Femur (tissue), 1 donor: ENCODE results near the gene RHOD.

ENCODE experiments used
- DNase-seq: peaks from one replicate; pipeline ENCODE4 v3.0.0-alpha.2; 2017

RHOD gene

GRCh38 chr11:67062526-67063373, 6.1 kb downstream of the RHOD start:
- no peak for DNase-seq

DNA sequence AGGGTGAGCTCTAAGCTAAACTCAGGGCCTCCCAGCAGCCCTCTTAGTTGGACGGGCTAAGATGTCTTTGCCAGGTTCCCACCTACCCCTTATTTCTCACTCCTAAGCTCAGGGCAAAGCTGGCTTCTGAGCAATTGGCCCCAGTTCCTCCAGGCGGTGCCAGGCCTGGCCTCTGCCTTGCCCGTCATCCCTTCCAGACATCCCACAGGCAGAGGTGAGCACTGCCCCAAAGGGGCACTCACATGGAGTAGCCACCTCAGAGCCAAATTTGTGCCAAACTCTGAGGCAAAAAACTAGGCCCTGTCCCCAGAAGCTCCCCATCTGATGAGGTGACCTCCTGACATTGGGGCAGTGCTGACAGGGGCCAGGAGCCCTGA, 9.7 kb downstream of the RHOD start:
- no peak for DNase-seq

DNA sequence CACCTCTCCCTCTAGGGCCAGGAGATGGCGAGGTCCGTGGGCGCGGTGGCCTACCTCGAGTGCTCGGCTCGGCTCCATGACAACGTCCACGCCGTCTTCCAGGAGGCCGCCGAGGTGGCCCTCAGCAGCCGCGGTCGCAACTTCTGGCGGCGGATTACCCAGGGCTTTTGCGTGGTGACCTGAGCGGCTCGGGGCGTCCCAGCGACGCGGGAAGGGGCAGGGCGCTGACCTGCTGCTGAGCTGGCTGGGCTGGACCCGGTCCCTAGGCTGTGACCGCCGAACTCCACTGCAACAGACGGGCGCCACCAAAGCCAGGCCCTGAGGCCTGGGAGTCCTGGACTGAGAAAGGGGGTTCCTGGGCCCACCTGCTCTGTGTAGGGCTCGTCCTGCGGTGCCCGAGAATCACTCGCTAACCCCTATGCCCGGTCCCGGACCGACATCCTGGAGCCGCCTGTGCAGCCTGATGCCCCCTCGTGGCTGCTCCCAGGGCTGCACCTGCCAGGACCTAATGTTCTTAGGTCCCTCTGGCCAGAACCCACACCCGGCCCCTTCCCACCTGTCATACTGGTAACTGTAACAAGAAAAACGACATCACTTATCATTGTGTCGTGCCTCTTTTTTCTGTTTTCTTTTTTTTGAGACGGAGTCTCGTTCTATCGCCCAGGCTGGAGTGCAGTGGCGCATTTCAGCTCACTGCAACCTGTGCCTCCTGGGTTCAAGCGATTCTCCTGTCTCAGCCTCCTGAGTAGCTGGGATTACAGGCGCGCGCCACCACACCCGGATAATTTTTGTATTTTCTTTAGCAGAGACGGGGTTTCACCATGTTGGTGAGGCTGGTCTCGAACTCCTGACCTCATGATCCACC, 15.0 kb downstream of the RHOD start:
- peak; percentile 73 for DNase-seq

- DNase-seq, result no peak
Measured at GRCh38 chr11:67072295-67072694, 15.6 kb downstream of the RHOD start.

- no peak for DNase-seq
Measured at GRCh38 chr11:67073908-67074307, 17.3 kb downstream of the RHOD start.

- DNase-seq, result no peak
Measured at GRCh38 chr11:67076202-67076601, 19.6 kb downstream of the RHOD start.

DNA sequence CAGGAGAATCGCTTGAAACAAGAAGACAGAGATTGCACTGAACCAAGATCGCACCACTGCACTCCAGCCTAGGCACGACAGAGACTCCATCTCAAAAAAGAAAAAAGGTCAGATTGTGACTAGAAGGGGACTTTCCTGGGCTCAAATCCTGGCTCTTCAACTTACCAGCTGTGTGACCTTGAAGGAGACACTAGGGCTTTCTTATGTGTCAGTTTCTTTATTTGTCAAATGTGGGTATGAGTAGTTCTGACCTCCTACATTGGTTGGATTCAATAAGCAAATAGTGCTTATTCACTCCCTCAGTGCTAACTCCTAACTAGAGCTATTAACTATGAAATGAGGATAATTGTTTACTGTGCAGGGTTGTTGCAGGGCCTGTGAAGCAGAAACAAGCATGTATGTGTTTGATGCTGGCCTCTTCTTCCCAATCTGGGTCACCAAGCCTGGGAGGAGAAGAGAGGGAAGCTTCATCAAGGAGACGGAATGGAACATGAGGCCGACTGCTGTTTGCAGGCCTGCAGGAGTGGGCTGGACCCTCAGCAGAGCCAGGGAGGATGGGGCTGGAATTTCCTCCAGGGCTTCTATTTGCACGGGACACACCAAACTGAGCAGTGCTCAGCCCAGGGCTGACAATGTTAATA, 22.5 kb downstream of the RHOD start:
- no peak for DNase-seq

GRCh38 chr11:67082071-67082791, 25.6 kb downstream of the RHOD start:
- no peak for DNase-seq

- DNase-seq, result no peak
Measured at GRCh38 chr11:67083786-67084366, 27.2 kb downstream of the RHOD start.

DNA sequence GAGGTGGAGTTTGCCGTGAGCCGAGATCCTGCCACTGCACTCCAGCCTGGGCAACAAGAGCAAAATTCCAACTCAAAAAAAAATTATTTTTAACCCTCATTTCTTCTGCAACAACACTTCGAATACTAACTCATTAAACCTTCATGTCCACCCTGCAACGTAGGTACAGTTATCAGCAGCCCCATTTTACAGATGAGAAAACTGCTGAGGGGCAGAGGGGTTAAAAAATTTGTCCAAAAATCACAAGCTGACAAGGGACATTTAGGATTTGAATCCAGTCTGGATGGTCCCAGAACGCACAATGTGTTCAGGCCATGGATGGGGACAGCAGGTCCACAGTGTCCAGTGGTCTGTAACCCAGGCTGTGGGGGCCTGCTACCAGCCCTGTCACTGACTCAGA, 29.0 kb downstream of the RHOD start:
- DNase-seq, result no peak

- DNase-seq, result no peak
Measured at GRCh38 chr11:67090717-67091116, 34.1 kb downstream of the RHOD start.

- DNase-seq, result no peak
Measured at GRCh38 chr11:67095214-67095507, 38.5 kb downstream of the RHOD start.

DNA sequence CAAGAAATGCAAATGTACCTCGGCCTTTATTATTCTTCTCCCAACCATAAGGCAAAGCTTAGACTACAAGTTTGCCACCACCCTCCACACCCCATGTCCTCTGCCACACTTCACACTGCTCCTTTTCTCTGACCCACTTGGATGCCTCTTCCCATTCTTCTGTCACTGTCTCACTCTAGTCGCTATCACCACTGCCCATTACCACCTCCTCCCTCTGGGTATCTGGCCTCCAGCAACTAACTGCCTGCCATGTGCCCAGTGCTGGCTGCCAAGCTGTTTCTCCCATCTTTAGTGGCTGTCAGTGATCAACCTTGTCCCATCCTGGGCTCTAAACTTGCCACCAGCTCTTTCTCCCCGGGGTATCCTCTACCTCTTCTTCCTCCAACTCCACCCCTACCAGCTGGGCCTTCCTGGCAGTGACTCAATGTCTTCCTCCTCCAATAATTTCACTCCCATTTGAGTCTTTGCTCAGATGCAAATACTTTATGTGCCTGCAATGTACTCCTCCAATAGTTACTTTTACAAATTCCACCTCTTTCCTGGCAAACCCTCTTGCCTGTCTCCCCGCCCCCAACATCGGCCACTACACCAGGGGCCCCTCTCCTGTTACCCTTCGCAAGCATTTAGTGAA, 42.3 kb downstream of the RHOD start:
- no peak for DNase-seq

GRCh38 chr11:67099831-67100324, 43.2 kb downstream of the RHOD start:
- DNase-seq, result no peak

DNA sequence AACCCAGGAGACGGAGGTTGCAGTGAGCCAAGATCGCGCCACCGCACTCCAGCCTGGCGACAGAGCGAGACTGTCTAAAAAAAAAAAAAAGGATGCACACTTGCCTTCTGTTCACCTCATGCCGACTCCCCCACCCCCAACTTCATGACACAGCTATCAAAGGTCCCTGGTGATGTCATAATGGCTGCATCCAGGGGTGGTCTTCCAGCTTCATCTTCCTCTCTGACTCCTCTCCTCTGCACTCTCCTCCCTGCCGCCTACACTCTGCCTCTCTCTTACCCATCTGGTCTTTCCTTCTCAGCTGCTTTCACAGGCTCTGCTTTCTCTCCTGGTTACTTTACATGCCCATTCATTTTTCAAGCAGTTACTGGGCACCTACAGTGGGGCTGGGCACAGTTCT, 46.0 kb downstream of the RHOD start:
- no peak for DNase-seq

DNA sequence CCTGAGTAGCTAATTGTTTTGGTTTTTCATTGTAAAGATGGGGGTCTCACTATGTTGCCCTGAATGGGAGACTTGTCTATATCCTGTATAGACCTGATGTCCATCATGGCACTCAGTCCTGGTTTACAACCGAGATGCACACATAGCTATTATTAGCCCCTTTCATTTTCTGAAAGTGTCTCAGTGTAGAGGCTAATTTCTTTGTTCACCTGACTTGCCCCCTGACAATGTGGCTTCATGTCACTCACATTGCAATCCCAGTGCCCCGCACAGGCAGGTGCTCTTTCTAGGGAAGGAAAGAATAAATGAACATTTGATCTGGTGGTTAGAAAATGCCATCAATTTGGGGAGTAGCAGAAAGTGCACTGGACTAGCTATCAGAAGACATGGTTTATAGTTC, 49.3 kb downstream of the RHOD start:
- DNase-seq, result no peak

- DNase-seq, result peak; percentile 36
Measured at GRCh38 chr11:67111261-67111660, 54.6 kb downstream of the RHOD start.

GRCh38 chr11:67113231-67113721, 56.6 kb downstream of the RHOD start:
- no peak for DNase-seq

DNA sequence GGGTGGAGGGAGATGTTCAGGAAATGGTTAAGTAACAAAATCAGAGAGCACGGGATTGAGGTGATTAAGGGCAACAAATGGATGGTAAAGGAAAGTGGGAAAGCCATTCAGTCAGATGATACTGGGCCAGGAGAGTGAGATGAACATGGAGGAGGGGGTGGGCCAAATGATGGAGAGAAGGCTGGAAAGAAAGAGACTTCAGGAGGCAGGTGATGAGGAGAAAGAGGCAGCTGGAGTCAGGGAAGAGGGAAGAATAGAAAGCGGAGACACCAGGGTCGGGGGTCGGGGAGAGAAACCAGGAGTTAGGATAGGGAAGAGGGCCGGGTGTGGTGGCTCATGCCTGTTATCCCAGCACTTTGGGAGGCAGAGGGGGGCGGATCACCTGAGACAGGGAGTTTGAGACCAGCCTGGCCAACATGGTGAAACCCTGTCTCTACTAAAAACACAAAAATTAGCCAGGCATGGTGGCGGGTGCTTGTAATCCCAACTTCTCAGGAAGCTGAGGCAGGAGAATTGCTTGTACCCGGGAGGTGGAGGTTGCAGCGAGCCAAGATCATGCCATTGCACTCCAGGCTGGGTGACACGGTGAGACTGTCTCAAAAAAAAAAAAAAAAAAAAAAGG, 57.7 kb downstream of the RHOD start:
- DNase-seq, result no peak

GRCh38 chr11:67116758-67117105, 60.1 kb downstream of the RHOD start:
- no peak for DNase-seq

DNA sequence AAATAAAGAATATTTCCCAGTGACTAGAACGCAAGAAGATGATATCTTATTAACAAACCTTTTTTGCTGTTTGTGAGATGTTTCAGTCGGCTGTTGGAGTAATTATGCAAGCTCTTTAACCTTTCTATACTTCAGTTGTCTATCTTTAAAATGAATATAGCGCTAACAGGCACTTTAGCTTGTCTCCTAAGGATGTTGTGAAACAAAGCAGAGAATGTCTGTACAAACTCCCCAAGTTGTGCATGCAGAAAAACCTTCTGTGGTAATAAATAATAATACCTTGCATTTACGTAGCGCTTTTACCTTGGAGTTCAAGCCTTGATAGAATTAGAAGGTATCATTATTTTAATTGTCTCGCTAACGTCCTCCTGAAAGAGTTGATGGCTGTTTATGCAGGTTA, 60.5 kb downstream of the RHOD start:
- DNase-seq, result no peak
